Left forelimb (tissue), 1 donor: ENCODE measurements around the gene RPL7A.
"Not testable (repeated sequence)": the region's sequence is repeated elsewhere in the genome, so short reads cannot be mapped to it uniquely, and the experiment has no call there.

Source experiments
- DNase-seq: peaks from one replicate; pipeline ENCODE4 v3.0.0-alpha.2; 2018; ENCODE audit warnings: low spot score

The RPL7A gene

DNA sequence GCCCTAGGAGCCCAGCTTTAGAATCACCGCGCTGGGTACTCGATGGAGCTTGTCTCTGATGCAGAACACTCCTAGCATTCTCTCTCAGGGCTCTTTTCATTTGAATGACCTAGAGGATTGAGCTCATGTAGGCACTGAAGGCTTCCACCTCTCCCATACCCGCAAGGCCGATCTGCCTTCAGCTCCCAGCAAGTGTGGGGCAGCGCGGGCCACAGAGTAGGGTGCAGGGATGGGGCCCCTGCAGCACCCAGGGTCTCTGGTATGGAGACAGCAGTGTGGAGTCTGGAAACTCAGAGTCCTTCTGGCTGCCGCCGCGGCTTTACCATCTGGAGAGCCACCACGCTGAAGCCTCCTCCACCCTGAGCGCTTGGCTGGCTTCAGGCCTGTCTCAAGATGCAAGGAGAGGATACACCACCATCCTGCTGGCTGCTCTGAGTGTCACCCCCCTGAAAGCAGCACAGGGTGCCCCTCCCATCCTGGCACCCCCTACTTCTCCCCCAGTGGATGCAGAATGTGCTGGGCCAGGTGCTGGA is 41.1 kb downstream of the RPL7A start:
- no peak for DNase-seq

DNA sequence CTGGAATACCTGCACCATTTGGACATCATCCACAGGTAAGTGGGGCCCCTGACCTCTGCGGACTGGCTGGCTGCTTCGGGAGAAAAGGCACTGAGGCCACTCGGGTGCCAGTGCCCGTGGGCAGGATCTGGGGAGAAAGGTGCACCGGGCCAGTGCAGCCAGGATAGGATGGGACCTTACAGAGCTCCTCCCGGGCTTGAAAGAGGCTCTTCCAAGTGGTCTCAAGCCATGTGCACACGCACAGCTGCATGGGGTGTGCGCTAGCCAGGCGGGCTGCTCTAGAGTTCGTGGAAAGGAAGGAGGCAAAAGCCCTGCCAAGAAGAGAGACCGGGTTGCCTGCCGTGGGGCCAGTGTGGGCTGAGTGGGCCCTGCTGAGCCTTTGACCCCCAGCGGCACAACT is 41.5 kb downstream of the RPL7A start:
- no peak for DNase-seq

DNA sequence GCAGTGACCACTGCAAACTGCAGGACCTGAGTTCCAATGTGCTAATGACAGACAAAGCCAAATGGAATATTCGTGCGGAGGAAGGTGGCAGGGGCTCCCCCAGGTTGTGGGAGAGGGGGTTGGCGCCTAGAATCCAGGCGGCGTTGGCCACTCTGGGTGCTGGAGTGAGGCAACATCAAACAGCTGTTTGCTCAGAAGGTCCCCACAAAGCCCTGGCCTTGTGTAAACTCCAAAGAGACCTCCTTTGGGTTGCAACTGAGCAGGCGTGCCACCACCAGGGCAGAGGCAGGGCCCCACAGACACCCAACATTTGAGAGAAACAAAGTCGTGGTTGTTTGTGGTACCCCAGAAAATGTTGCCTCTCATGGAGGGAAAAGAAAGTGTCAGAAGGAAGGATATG is 42.7 kb downstream of the RPL7A start:
- no peak for DNase-seq

DNA sequence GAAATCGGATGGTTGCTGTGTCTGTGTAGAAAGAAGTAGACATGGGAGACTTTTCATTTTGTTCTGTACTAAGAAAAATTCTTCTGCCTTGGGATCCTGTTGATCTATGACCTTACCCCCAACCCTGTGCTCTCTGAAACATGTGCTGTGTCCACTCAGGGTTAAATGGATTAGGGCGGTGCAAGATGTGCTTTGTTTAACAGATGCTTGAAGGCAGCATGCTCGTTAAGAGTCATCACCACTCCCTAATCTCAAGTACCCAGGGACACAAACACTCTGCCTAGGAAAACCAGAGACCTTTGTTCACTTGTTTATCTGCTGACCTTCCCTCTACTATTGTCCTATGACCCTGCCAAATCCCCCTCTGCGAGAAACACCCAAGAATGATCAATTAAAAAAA is 43.4 kb downstream of the RPL7A start:
- DNase-seq = not testable (repeated sequence)

DNA sequence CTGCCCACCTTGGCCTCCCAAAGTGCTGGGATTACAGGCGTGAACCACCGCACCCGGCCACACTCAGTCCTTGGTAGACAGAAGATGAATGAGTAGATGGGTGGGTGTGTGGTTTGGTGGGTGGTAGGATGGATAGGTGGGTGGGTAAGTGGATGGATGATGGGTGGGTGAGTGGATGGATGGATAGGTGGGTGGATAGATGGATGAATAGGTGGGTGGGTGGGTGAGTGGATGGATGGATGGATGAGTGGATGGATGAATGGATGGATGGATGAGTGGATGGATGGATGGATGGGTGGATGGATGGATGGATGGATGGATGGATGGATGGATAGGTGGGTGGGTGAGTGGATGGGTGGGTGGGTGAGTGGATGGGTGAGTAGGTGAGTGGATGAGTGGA is 44.3 kb downstream of the RPL7A start:
- DNase-seq = not testable (repeated sequence)

DNA sequence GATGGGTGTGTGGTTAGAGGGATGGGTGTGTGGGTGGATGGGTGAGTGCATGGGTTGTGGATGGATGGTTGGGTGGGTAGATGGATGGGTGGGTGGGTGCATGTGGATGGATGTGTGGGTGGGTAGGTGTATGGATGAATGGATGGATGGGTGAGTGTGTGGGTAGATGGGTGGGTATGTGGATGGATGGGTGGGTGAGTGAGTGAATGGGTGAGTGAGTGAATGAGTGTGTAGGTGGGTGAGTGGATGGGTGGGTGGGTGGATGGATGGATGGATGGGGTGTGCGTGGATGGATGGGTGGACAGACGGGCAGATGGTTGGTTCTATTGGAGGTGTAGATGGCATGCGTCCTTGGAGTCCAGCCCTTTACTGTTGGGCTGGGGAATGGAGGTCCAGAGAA is 45.4 kb downstream of the RPL7A start:
- no peak for DNase-seq

DNA sequence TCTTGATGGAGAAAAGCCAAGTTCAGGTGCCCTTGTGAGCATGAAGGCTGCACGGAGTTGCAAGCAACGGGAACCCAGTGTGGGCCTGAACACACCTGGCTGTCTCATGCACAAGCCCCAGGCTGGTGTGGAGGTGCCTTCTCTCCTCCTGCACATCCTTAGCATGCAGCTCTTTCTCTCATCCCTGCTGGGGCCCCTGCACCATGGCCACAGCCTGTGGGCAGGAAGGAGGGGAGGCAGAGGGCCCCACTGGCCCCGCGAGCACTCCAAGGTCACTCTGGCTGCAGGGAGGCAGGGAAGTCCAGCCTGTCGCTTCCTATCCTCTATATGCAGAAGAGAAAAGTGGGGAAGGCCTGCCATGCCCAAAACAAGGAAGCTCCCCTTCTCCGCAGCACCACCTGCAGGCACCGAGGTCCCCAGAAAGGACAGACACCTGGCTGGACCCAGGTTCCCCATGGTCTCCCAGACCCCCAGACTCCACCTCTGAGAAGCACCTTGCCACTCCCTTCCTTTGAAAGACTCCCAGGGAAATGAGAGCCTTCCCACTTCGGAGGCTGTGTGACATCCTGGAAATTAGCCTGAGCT is 46.8 kb downstream of the RPL7A start:
- no peak for DNase-seq

DNA sequence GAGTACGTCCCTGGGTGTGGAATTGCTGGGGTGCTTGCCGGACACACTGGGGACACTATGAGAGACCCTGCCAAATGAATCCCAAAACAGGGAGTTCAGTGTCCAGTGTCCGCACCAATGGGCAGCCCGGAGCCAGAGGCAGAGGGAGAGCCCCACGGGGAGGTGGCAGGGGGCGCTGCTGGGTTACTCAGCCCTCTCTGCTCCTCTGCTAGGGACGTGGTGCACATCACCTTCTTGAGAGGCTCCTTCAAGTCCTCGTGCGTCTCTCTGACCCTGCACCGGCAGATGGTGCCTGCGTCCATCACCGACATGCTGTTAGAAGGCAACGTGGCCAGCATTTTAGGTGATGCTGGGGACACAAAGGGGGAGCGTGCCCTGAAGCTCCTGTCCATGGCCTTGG is 48.9 kb downstream of the RPL7A start:
- DNase-seq = no peak

DNA sequence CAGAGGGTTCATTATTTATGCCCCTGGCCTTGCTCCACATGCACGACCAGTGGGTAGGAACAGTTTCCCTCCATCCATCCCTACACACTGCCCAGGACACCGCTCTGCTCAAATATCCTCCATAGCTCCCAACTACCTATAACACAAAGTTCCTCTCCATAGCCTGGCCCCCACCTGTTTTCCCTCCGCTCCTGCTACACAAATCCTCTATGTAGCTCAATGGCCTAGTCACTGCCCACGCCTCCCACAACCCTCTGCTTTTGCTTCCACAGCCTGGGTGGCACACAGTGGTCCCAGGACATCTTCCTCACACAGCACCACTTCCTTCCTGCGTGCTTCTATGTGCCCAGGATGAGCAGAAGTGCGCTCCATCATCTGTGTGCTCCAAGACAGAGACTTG is 49.4 kb downstream of the RPL7A start:
- no peak for DNase-seq

DNA sequence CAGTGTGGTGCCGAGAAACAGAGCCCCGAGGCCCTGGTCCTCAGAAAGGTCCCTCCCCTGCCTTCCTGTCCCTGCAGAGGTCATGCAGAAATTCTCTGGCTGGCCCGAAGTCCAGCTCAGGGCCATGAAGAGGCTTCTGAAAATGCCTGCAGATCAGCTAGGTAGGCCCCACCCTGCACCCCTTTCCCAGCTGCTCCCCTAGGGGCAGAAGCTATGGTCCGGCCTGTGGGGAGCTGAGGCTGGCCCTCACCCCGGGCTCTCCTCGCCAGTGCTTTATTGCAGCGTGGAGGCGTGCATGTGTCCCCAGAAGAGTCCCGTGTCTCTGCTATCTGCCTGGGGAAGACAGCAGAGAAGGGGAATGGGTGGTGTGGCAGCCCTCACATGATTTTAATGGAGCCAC is 49.9 kb downstream of the RPL7A start:
- no peak for DNase-seq

DNA sequence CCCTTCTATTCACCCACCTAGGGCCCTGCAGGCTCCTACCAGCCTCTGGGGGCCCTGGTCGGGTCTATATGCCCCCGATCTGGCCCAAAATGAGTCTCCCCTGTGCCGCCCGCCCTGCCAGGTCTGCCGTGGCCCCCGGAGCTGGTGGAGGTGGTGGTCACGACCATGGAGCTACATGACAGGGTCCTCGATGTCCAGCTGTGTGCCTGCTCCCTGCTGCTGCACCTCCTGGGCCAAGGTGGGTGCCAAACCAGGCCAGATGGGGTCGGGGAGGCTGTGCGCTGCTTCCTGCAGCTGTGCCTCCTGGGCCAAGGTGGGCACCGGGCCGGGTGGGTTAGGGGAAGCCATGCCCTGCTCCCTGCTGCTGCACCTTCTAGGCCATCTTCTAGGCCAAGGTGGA is 52.3 kb downstream of the RPL7A start:
- DNase-seq = no peak
